Gastroesophageal sphincter (tissue), 3 donors: ENCODE measurements around the gene MTUS2.

Experiments
- CTCF ChIP-seq, 4 experiments: fragments of 200-600 bp in 2 of 4; fragments of 450-650 bp in 2 of 4; sonication (generic) in 1 of 4; IDR thresholded peaks; one replicate each; pipeline ENCODE4 v1.5.1; 2017 to 2019; ENCODE audit warnings: antibody characterized with exemption in 4 of 4, mild to moderate bottlenecking in 2 of 4, moderate library complexity in 2 of 4
- POLR2A ChIP-seq, 2 donors: fragments of 450-650 bp; IDR thresholded peaks; one replicate each; pipeline ENCODE4 v1.6.1; 2017; ENCODE audit warnings: antibody characterized with exemption in 2 of 2, mild to moderate bottlenecking in 2 of 2, moderate library complexity in 1 of 2
- POLR2AphosphoS5 ChIP-seq: sonication (generic); formaldehyde crosslinking; IDR thresholded peaks from one replicate; pipeline ENCODE4 v1.6.1; 2017; ENCODE audit warnings: antibody characterized with exemption

- TF ChIP-seq CTCF (IDR thresholded peaks at IDR 0.05): no peak
- TF ChIP-seq POLR2AphosphoS5: no peak
- TF ChIP-seq POLR2A (IDR thresholded peaks at IDR 0.05): no peak
Observed at GRCh38 chr13:28859717-28860116, 39.6 kb downstream of the MTUS2 start.
